HFFc6 (cell line): ENCODE results near the gene CHRNA5. TPM values are rescaled to one million over a fixed set of nuclear protein-coding genes. Genes with fewer than 3 reads are reported as not detected.

ENCODE experiments used
- DNase-seq: peaks from one replicate; pipeline ENCODE4 v3.0.0-alpha.2; 2018
- H3K27ac Mint-ChIP-seq: 2 replicates; pipeline ENCODE4 v1.8.0; 2020; ENCODE audit warnings: mild to moderate bottlenecking, mixed read lengths
- H3K27me3 Mint-ChIP-seq: 2 replicates; pipeline ENCODE4 v1.8.0; 2021; ENCODE audit warnings: mild to moderate bottlenecking, moderate library complexity, mixed read lengths; ENCODE audit not compliant: insufficient read depth
- H3K36me3 Mint-ChIP-seq: 2 replicates; pipeline ENCODE4 v1.8.0; 2021; ENCODE audit warnings: low read depth, mixed read lengths
- H3K4me1 Mint-ChIP-seq: 2 replicates; pipeline ENCODE4 v1.8.0; 2020; ENCODE audit warnings: low read depth, mixed read lengths
- H3K4me3 Mint-ChIP-seq: 2 replicates; pipeline ENCODE4 v1.8.0; 2020; ENCODE audit warnings: mild to moderate bottlenecking, moderate library complexity, mixed read lengths
- H3K9me3 Mint-ChIP-seq: 2 replicates; pipeline ENCODE4 v1.8.0; 2020; ENCODE audit warnings: mild to moderate bottlenecking, mixed read lengths
- CTCF ChIP-seq: fragments of 200-600 bp; sonication (generic); IDR thresholded peaks from 2 replicates; pipeline ENCODE4 v1.5.0; 2021; ENCODE audit warnings: antibody characterized with exemption, mild to moderate bottlenecking
- total RNA-seq, 6 experiments: library from RNA; stranded (reverse); fragmentation: NEBNext Ultra II Directional; extraction: Animal tissue kit (Norgen Biotek cat#: 25700); gene quantifications; 2 replicates in 1 of 6; 3 replicates in 5 of 6; pipeline ENCODE4 v1.2.3, GENCODE V29; 2021

Gene CHRNA5
- total RNA-seq, 6 experiments from 2014 or later = 0.94 to 2.1 (median 1.6) TPM

- H3K4me3 Mint-ChIP-seq = no peak overlapping the region
- peaks cover 12% of the 10 kb centered on the region for H3K27me3 Mint-ChIP-seq
- peaks cover 8% of the 10 kb centered on the region for H3K4me1 Mint-ChIP-seq
- H3K27ac Mint-ChIP-seq = no peak overlapping the region
- H3K9me3 Mint-ChIP-seq = no peaks in the 10 kb centered on the region
- no peaks in the 10 kb centered on the region for H3K36me3 Mint-ChIP-seq
- no peak for DNase-seq
- TF ChIP-seq CTCF = no peak
Measured at GRCh38 chr15:78614021-78614420, 48.7 kb downstream of the CHRNA5 start.

- H3K36me3 Mint-ChIP-seq = no peaks in the 10 kb centered on the region
- no peak overlapping the region for H3K27ac Mint-ChIP-seq
- H3K4me3 Mint-ChIP-seq = no peak overlapping the region
- TF ChIP-seq CTCF = no peak
- no peaks in the 10 kb centered on the region for H3K9me3 Mint-ChIP-seq
- H3K4me1 Mint-ChIP-seq = peaks cover 8% of the 10 kb centered on the region
- H3K27me3 Mint-ChIP-seq = peaks cover 22% of the 10 kb centered on the region
- DNase-seq = no peak
Measured at GRCh38 chr15:78615151-78615589, 49.9 kb downstream of the CHRNA5 start.

DNA sequence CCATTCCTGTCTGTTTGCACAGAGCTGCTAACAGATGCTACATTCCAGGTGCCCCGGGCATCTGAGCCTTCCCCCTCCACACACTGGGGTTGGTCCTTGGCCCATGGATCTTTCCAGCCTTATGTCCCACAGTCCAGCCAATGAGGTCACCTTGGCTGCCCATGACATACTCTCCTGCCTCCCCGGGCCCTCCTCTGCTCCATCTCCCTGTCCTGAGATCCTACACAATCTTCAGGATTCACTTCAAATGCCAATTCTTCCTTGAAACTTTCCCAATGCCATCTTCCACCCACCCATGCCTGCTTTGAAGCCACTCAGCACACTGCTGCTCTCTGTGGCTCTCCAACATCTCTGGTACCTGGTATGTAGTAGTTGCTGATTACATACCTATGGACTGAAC, 51.2 kb downstream of the CHRNA5 start:
- no peak for DNase-seq
- H3K36me3 Mint-ChIP-seq = no peaks in the 10 kb centered on the region
- H3K4me3 Mint-ChIP-seq = no peak overlapping the region
- no peak for TF ChIP-seq CTCF
- H3K9me3 Mint-ChIP-seq = no peaks in the 10 kb centered on the region
- H3K4me1 Mint-ChIP-seq = peaks cover 8% of the 10 kb centered on the region
- peaks cover 26% of the 10 kb centered on the region for H3K27me3 Mint-ChIP-seq
- no peak overlapping the region for H3K27ac Mint-ChIP-seq

GRCh38 chr15:78617076-78617475, 51.8 kb downstream of the CHRNA5 start:
- Mint-ChIP-seq H3K4me3 (no peak overlapping the region), H3K36me3 (no peaks in the 10 kb centered on the region), H3K9me3 (no peaks in the 10 kb centered on the region), H3K27me3 (peaks cover 32% of the 10 kb centered on the region), H3K4me1 (peaks cover 8% of the 10 kb centered on the region), H3K27ac (no peak overlapping the region)
- DNase-seq = no peak
- TF ChIP-seq CTCF = no peak

DNA sequence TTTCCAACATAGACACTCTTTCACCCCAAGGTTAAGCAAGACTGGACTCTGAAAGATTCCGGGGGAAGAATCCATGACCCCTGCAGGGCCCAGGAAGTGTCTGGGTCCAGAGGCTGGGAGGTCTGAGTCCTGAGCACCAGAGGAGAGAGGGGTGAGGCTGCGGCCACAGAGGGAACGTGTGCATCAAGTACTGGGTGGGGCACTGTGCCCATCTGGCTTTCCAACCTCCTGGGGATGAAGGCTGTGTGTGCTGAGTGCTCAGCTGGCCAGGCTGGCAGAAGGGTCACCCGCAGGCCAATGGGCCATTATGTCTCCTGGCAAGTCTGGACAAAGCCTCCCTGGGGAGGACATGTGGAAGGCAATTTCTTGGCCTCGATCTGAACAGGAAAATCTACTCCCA, 52.2 kb downstream of the CHRNA5 start:
- TF ChIP-seq CTCF = no peak
- no peak overlapping the region for H3K4me3 Mint-ChIP-seq
- peaks cover 35% of the 10 kb centered on the region for H3K27me3 Mint-ChIP-seq
- no peaks in the 10 kb centered on the region for H3K36me3 Mint-ChIP-seq
- no peaks in the 10 kb centered on the region for H3K9me3 Mint-ChIP-seq
- peaks cover 8% of the 10 kb centered on the region for H3K4me1 Mint-ChIP-seq
- no peak for DNase-seq
- no peak overlapping the region for H3K27ac Mint-ChIP-seq

DNA sequence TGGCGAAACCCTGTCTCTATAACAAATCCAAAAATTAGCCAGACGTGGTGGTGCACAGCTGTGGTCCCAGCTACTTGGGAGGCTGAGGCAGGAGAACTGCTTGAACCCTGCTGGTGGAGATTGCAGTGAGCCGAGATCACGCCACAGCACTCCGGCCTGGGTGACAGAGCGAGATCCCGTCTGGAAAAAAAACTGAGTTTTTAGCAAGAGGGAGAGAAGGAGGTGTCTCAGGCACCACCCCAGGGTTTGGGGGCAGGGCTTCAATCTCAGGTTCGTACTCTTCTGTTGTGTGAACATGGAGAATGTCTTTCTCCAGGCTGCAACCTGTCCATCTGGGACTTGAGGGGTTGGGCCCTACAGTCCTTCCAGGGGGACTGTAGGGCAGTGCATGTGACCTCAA, 52.7 kb downstream of the CHRNA5 start:
- H3K4me3 Mint-ChIP-seq = no peak overlapping the region
- peaks cover 38% of the 10 kb centered on the region for H3K27me3 Mint-ChIP-seq
- no peak for DNase-seq
- no peaks in the 10 kb centered on the region for H3K36me3 Mint-ChIP-seq
- no peaks in the 10 kb centered on the region for H3K9me3 Mint-ChIP-seq
- H3K4me1 Mint-ChIP-seq = peaks cover 8% of the 10 kb centered on the region
- no peak for TF ChIP-seq CTCF
- H3K27ac Mint-ChIP-seq = no peak overlapping the region
